GM12891 (cell line): ENCODE results near the gene ITGAL.

Experiments used
- PAX5 ChIP-seq: IDR thresholded peaks from 2 replicates; pipeline ENCODE4 v1.6.1; 2011; ENCODE audit warnings: low read length, moderate library complexity, mild to moderate bottlenecking; ENCODE audit not compliant: insufficient read depth, severe bottlenecking
- POLR2A ChIP-seq: IDR thresholded peaks from 2 replicates; pipeline ENCODE4 v1.6.1; 2011; ENCODE audit warnings: low read depth, low read length, control low read depth
- POLR2AphosphoS5 ChIP-seq: IDR thresholded peaks from 2 replicates; pipeline ENCODE4 v1.6.1; 2011; ENCODE audit warnings: low read depth, low read length, control low read depth
- TAF1 ChIP-seq: IDR thresholded peaks from 2 replicates; pipeline ENCODE4 v1.6.1; 2011; ENCODE audit warnings: low read depth, low read length, control low read depth

DNA sequence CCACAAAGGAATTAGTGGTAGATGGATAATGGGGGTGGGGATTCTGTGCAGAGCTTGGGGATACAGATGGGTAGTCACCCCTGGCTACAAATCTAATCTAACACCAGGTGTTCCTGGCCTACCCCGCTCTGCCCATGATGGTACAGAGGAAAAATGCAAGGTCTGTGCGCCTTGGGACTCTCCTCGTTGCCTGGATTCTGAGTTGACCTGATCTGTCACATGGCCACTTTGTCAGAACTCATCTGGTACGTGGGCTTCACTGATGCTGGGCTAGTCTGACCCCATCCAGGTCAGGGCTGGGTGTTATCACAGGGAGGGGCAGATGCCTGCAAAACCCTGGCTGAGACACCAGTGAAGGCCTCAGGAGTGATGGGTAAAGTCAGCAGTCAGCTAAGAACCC, 80.4 kb downstream of the ITGAL start:
- TF ChIP-seq POLR2A (0 out of 2 replicates have a peak, but pooled peaks have one; percentile 39), PAX5 (no peak), TAF1 (no peak), POLR2AphosphoS5 (no peak)
